GM19035 (cell line): ENCODE data around the gene XIRP2.
"Not testable (repeated sequence)": the region's sequence is repeated elsewhere in the genome, so short reads cannot be mapped to it uniquely, and the experiment has no call there.

Source experiments
- ATAC-seq: cut with Tn5 transposase; IDR thresholded peaks from one replicate; pipeline ENCODE4 v1.9.1; 2021; ENCODE audit not compliant: unreplicated experiment

XIRP2 gene

GRCh38 chr2:167048829-167049228 lies 160.5 kb downstream of the XIRP2 start:
- ATAC-seq = no peak

- no peak for ATAC-seq
These were observed 161.4 kb downstream of the XIRP2 start for GRCh38 chr2:167049659-167050058.

- ATAC-seq = no peak
These were observed 164.5 kb downstream of the XIRP2 start for GRCh38 chr2:167052825-167053224.

GRCh38 chr2:167054881-167055280 lies 166.6 kb downstream of the XIRP2 start:
- ATAC-seq = no peak

- no peak for ATAC-seq
These were observed 169.2 kb downstream of the XIRP2 start for GRCh38 chr2:167057446-167057845.

- ATAC-seq = no peak
These were observed 170.9 kb downstream of the XIRP2 start for GRCh38 chr2:167059173-167059572.

- no peak for ATAC-seq
These were observed 181.6 kb downstream of the XIRP2 start for GRCh38 chr2:167069855-167070254.

GRCh38 chr2:167075708-167076107 lies 187.4 kb downstream of the XIRP2 start:
- not testable (repeated sequence) for ATAC-seq

DNA sequence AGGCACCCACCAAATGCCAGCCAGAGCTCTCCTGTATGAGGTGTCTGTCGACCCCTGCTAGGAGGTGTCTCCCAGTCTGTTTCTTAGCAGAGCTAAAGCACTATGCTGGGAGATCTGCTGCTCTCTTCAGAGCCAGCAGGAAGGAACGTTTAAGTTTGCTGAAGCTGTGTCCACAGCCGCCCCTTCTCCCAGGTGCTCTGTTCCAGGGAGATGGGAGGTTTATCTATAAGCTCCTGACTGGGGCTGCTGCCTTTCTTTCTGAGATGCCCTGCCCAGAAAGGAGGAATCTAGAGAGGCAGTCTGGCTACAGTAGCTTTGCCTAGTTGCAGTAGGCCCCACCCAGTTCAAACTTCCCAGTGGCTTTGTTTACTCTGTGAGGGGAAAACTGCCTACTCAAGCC lies 210.7 kb downstream of the XIRP2 start:
- not testable (repeated sequence) for ATAC-seq

- no peak for ATAC-seq
These were observed 212.2 kb downstream of the XIRP2 start for GRCh38 chr2:167100506-167100905.

- no peak for ATAC-seq
These were observed 214.9 kb downstream of the XIRP2 start for GRCh38 chr2:167103028-167103756.

DNA sequence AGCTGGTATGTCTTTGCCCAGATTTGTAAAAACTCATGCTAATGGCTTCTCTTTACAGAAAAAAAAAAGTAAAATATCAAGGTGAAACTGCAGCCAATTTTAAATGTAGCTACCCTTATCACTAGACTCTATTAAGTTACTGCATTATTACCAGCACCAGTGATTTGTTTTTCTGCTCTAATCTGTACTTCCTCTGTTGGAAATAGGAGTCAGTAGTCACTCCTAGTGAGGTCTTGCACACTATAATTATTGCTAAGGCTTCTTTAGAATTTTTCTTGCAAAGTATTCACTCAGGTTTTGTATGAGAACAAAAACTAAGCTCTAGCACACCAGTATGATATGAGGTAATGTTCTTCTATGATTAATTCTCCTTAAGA lies 215.5 kb downstream of the XIRP2 start:
- ATAC-seq = no peak

- no peak for ATAC-seq
These were observed 216.4 kb downstream of the XIRP2 start for GRCh38 chr2:167104691-167105090.

- ATAC-seq = not testable (repeated sequence)
These were observed 221.4 kb downstream of the XIRP2 start for GRCh38 chr2:167109682-167110081.

DNA sequence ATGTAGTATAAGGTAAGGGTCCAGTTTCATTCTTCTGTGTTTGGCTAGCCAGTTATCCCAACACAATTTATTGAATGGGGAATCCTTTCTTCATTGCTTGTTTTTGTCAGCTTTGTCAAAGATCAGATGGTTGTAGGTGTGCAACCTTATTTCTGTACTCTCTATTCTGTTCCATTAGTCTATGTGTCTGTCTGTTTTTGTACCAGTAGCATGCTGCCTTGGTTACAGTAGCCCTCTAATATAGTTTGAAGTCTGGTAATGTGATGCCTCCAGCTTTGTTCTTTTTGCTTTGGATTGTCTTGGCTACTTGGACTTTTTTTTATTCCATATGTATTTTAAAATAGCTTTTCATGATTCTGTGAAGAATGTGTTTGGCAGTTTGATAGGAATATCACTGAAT lies 222.1 kb downstream of the XIRP2 start:
- ATAC-seq = no peak

GRCh38 chr2:167114018-167114417 lies 225.7 kb downstream of the XIRP2 start:
- no peak for ATAC-seq

- no peak for ATAC-seq
These were observed 227.3 kb downstream of the XIRP2 start for GRCh38 chr2:167115541-167115940.

DNA sequence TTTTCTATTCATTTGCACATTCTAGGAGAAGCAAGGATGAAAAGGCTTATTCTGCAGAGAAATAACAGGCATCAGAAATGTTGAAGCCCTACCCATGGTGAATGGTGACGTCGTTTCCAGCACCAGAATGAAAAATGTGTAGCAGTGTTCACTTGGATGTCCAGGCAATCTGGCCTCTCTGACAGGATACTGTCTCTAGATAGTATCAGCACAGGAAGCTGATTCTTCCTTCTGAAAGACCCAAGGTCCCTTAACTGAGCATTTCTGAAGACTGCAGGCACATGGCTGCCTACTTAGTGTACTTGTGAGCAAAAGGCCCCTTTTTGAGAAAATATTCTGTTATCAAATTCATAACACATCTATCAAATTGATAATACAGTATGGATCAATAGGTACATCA lies 234.1 kb downstream of the XIRP2 start:
- ATAC-seq = no peak

- no peak for ATAC-seq
These were observed 237.9 kb downstream of the XIRP2 start for GRCh38 chr2:167126165-167126564.

- ATAC-seq = no peak
These were observed 238.9 kb downstream of the XIRP2 start for GRCh38 chr2:167127135-167127534.

GRCh38 chr2:167128130-167128529 lies 239.8 kb downstream of the XIRP2 start:
- no peak for ATAC-seq

DNA sequence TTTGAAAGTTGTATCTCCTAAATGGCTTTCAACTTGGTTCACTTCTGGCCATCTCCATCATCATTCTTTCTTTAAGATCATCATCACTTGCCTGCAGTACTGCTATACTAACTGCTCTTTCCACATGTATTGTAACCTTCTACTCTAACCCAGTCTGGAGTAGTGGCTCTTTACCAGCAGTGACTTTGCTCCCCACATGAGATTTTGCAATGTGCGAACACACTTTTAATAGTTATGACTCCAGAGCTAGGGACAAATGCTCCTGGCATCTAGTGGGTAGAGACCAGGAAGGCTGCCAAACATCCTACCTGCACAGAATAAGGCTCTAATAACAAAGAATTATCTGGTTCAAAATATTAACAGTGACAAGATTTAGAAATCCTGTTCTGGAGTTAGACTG lies 243.8 kb downstream of the XIRP2 start:
- ATAC-seq = no peak

- ATAC-seq = no peak
These were observed 244.8 kb downstream of the XIRP2 start for GRCh38 chr2:167132906-167133555.
